GM13977 (cell line): ENCODE results near the gene HDX.
"Not testable (repeated sequence)": the region's sequence is repeated elsewhere in the genome, so short reads cannot be mapped to it uniquely, and the experiment has no call there.

Experiments
- DNase-seq: peaks from one replicate; pipeline ENCODE4 v3.0.0; 2012; ENCODE audit warnings: low spot score
- CTCF ChIP-seq: IDR thresholded peaks from 2 replicates; pipeline ENCODE4 v1.5.1; 2012; ENCODE audit warnings: mild to moderate bottlenecking, control low read depth; ENCODE audit not compliant: insufficient read depth; ENCODE audit errors: extremely low read depth, missing control alignments
- in situ Hi-C: fragments of 300-500 bp; cut with MboI; formaldehyde crosslinking; loops from one replicate; pipeline ENCODE4 v1.12.0; 2022; ENCODE audit warnings: low sequenced_read_pairs, low pct_unique_long_range_greater_than_20kb, mixed read lengths, inconsistent platforms; ENCODE audit not compliant: unreplicated experiment

The HDX gene

GRCh38 chrX:84501798-84502628, at the start of gene HDX:
TSS of gene HDX (minus strand) at chrX:84502453. CDS start at chrX:84475397, 27,056 bp downstream.
- peak; percentile 36 for DNase-seq
- in situ Hi-C loops = no loop called here
- TF ChIP-seq CTCF = no peak

GRCh38 chrX:84541315-84541714, 39.1 kb upstream of the HDX start:
- in situ Hi-C loops, DNase-seq: not testable (repeated sequence)

DNA sequence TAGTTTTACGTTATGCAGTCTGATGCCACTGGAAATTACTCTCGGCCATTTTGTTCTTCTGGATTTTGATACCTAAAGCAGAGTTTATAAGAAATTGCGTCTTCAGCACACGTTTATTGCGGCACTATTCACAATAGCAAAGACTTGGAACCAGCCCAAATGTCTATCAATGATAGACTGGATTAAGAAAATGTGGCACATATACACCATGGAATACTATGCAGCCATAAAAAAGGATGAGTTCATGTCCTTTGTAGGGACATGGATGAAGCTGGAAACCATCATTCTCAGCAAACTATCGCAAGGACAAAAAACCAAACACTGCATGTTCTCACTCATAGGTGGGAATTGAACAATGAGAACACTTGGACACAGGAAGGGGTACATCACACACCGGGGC, 35.4 kb upstream of the HDX start:
- in situ Hi-C loops, DNase-seq: not testable (repeated sequence)

DNA sequence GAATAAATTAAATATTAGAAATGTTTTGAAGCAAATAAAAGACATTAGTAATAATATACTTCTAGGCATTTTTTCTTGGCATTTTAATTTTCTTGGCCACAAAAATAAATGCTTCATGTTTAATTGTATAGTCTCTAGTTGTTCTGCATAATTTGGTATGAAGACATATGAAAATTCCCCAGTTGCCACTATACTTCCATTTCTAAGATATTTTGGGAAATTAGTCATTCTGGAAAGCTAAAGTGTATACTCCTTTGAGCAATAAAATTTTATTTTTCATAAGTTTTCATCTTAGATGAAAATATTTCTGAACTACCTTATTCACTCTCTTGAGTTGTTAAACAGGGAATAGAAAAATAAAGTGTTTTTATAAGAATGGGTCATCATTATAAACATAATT, 13.8 kb downstream of the HDX start:
- TF ChIP-seq CTCF = no peak
- DNase-seq = no peak
- in situ Hi-C loops = no loop called here

DNA sequence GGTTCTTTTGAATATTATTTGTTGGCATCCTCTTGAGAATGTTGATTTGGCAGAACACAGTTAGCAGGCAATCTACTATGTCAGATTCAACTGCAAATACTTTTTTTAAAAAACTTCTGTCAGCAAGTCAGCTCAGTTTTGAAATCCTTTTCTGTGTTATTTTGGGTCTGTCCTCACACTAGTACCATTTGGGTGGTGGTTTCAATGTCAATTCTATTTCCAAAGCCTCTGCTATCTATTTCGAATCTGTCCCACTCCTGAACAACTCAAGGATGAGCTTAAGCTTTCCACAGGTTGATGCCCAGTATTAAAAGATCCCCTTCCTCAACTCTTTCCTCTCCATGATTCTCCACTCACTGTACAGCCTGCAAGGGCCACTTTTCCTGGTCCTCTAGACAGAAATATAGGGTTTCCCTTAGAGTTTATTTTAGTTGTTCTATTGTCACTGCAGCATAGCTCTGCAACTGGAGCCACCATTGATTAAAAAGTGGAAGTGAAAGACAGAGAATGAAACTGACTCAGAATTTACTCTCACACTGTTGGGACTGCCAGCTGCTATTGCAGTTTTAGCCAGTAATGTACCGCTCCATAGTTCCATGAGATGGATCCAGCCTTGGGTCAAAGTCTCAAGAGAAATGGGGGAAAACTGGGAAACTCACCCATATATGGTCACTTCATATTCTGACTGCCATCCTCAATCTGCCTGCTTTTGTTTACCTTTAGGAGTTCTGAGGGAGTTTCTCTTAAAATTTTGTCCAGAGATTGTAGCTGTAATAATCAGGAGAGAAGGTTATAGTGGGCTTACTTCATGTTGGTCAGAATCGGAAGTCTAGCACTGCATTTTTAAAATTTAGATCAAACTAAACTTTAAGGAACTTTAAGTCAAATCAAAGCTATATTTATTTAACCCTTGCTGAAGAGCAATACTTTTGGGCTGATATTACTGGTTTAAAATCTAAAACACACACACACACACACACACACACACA, 14.6 kb downstream of the HDX start:
- in situ Hi-C loops = no loop called here
- TF ChIP-seq CTCF = no peak
- DNase-seq = peak; percentile 19

- DNase-seq = no peak
- TF ChIP-seq CTCF = no peak
- in situ Hi-C loops = no loop called here
Observed at GRCh38 chrX:84479086-84479485, 23.2 kb downstream of the HDX start.

- in situ Hi-C loops = no loop called here
Observed at GRCh38 chrX:84477114-84477513, 25.1 kb downstream of the HDX start.

More at GRCh38 chrX:84477114-84477513, 25.1 kb downstream of the HDX start:
- TF ChIP-seq CTCF = no peak
- DNase-seq = no peak
